ENCODE results near the gene B4GALNT1.
"Not testable (repeated sequence)": the region's sequence is repeated elsewhere in the genome, so short reads cannot be mapped to it uniquely, and the experiment has no call there.

B4GALNT1 gene

GRCh38 chr12:57632958-57633840 is at the start of gene B4GALNT1:
B4GALNT1 (minus strand) TSS chr12:57633201; CDS start chr12:57632132, 1,069 bp downstream.
- Mint-ChIP-seq H3K4me1 (ENCODE audit: low read depth) (peaks cover 10% of the 10 kb centered on the region), H3K9me3 (no peaks in the 10 kb centered on the region), H3K4me3 (peak within 1 kb of the TSS; percentile 77), H3K36me3 (ENCODE audit: low read depth) (no peaks in the 10 kb centered on the region), H3K27ac (no peak within 1 kb of the TSS), H3K27me3 (peaks cover 60% of the 10 kb centered on the region)

GRCh38 chr12:57679697-57680096 is 46.7 kb upstream of the B4GALNT1 start:
- H3K36me3 Mint-ChIP-seq (ENCODE audit: low read depth), result no peaks in the 10 kb centered on the region

GRCh38 chr12:57677947-57678346 is 44.9 kb upstream of the B4GALNT1 start:
- not testable (repeated sequence) for H3K36me3 Mint-ChIP-seq (ENCODE audit: low read depth); H3K27ac Mint-ChIP-seq; H3K4me3 Mint-ChIP-seq; H3K27me3 Mint-ChIP-seq; H3K9me3 Mint-ChIP-seq; H3K4me1 Mint-ChIP-seq (ENCODE audit: low read depth)

More at GRCh38 chr12:57679697-57680096, 46.7 kb upstream of the B4GALNT1 start:
- no peaks in the 10 kb centered on the region for H3K4me1 Mint-ChIP-seq (ENCODE audit: low read depth)
- H3K27ac Mint-ChIP-seq, result no peak overlapping the region
- peaks cover 7% of the 10 kb centered on the region for H3K27me3 Mint-ChIP-seq
- H3K4me3 Mint-ChIP-seq, result no peak overlapping the region
- H3K9me3 Mint-ChIP-seq, result peaks cover 5% of the 10 kb centered on the region

DNA sequence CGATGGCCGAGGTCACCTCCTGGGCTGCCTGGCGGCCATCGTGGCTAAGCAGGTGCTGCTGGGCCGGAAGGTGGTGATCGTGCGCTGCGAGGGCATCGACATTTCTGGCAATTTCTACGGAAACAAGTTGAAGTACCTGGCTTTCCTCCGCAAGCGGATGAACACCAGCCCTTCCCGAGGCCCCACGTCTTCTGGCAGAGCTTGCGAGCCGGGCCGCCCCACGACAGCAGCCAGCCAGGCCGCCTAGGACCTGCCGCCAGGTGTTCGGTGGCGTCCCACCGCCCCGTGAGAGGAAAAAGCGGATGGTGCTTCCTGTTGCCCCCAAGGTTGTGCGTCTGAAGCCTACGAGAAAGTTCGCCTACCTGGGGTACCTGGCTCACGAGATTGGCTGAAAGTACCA is 41.7 kb upstream of the B4GALNT1 start:
- peaks cover 3% of the 10 kb centered on the region for H3K27me3 Mint-ChIP-seq
- no peaks in the 10 kb centered on the region for H3K9me3 Mint-ChIP-seq
- no peak overlapping the region for H3K27ac Mint-ChIP-seq
- no peak overlapping the region for H3K4me3 Mint-ChIP-seq
- H3K36me3 Mint-ChIP-seq (ENCODE audit: low read depth), result no peaks in the 10 kb centered on the region
- no peaks in the 10 kb centered on the region for H3K4me1 Mint-ChIP-seq (ENCODE audit: low read depth)

- no peak overlapping the region for H3K27ac Mint-ChIP-seq
- no peaks in the 10 kb centered on the region for H3K9me3 Mint-ChIP-seq
- H3K4me3 Mint-ChIP-seq, result no peak overlapping the region
- H3K27me3 Mint-ChIP-seq, result peaks cover 3% of the 10 kb centered on the region
- no peaks in the 10 kb centered on the region for H3K36me3 Mint-ChIP-seq (ENCODE audit: low read depth)
- H3K4me1 Mint-ChIP-seq (ENCODE audit: low read depth), result no peaks in the 10 kb centered on the region
These were observed 39.8 kb upstream of the B4GALNT1 start for GRCh38 chr12:57672801-57673200.

DNA sequence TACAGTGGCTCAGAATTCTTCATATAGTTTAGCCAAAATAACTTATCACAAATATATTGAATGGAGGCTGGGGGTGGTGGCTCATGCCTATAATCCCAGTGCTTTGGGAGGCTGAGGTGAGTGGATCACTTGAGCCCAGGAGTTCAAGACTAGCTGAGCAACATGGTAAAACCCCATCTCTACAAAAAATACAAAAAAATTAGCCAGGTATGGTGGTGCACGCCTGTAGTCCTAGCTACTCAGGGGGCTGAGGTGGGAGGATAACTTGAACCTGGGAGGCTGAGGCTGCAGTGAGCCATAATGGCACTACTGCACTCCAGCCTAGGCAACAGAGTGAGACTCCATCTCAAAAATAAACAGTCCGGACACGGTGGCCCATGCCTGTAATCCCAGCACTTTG is 38.8 kb upstream of the B4GALNT1 start:
- not testable (repeated sequence) for H3K9me3 Mint-ChIP-seq; H3K4me3 Mint-ChIP-seq; H3K27me3 Mint-ChIP-seq; H3K27ac Mint-ChIP-seq; H3K4me1 Mint-ChIP-seq (ENCODE audit: low read depth); H3K36me3 Mint-ChIP-seq (ENCODE audit: low read depth)

GRCh38 chr12:57669691-57670090 is 36.7 kb upstream of the B4GALNT1 start:
- not testable (repeated sequence) for H3K27me3 Mint-ChIP-seq; H3K9me3 Mint-ChIP-seq; H3K36me3 Mint-ChIP-seq (ENCODE audit: low read depth); H3K27ac Mint-ChIP-seq; H3K4me3 Mint-ChIP-seq; H3K4me1 Mint-ChIP-seq (ENCODE audit: low read depth)

DNA sequence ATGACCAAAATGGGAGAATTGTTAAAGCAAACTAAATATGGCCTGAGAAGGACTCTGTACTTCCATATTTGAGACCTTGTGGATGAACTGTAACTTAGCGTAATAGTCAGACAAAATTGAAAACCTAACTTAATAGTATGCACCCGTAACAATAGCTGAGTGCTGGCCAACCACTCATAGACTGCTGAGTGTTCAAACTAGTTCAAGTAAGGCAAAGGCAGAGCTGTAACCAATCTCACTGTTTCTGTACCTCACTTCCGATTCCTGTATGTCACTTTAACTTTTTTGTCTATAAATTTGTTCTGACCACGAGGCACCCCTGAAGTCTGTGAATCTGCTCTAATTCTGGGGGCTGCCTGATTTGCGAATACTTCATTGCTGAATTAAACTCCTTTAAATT is 33.9 kb upstream of the B4GALNT1 start:
- Mint-ChIP-seq H3K9me3 (no peaks in the 10 kb centered on the region), H3K36me3 (ENCODE audit: low read depth) (no peaks in the 10 kb centered on the region), H3K27ac (no peak overlapping the region), H3K4me1 (ENCODE audit: low read depth) (no peaks in the 10 kb centered on the region), H3K27me3 (peaks cover 3% of the 10 kb centered on the region), H3K4me3 (no peak overlapping the region)

DNA sequence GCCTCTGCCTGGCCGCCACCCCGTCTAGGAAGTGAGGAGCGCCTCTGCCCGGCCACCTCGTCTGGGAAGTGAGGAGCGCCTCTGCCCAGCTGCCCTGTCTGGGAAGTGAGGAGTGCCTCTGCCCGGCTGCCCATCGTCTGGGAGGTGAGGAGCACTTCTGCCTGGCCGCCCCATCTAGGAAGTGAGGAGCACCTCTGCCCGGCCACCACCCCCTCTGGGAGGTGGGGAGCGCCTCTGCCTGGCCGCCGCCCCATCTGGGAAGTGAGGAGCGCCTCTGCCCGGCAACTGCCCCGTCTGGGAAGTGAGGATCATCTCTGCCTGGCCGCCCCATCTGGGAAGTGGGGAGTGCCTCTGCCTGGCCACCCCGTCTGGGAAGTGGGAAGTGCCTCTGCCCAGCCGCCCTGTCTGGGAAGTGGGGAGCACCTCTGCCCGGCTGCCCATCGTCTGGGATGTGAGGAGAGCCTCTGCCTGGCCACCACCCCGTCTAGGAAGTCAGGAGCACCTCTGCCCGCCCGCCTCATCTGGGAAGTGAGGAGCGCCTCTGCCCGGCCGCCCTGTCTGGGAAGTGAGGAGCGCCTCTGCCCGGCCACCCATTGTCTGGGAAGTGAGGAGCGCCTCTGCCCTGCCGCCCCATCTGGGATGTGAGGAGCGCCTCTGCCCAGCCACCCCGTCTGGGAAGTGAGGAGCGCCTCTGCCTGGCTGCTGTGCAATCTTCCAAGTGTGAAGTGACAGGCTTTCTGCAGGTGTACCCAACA is 32.2 kb upstream of the B4GALNT1 start:
- H3K27ac Mint-ChIP-seq; H3K36me3 Mint-ChIP-seq (ENCODE audit: low read depth); H3K4me3 Mint-ChIP-seq; H3K4me1 Mint-ChIP-seq (ENCODE audit: low read depth); H3K9me3 Mint-ChIP-seq; H3K27me3 Mint-ChIP-seq: not testable (repeated sequence)

DNA sequence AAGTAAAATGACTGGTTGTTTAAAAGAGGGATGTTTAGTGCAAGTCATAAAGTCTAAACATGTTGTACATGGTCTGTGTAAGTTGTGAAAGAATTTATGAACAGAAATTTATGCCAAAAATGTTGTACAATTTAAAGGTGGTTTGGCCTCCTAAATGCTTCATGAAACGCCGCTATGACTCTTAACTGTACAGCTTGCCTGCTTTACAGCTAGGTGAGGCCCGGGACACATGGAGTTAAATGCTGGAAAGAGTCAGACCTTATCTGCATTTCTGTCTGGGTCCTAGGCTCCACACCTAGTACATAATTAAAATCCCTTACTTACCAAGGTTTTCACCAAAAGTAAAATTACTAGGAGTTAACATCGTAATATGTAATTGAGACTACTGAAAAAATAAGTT is 28.4 kb upstream of the B4GALNT1 start:
- Mint-ChIP-seq H3K27ac (no peak overlapping the region), H3K9me3 (peaks cover 3% of the 10 kb centered on the region), H3K4me1 (ENCODE audit: low read depth) (no peaks in the 10 kb centered on the region), H3K4me3 (no peak overlapping the region), H3K27me3 (peaks cover 12% of the 10 kb centered on the region), H3K36me3 (ENCODE audit: low read depth) (no peaks in the 10 kb centered on the region)

DNA sequence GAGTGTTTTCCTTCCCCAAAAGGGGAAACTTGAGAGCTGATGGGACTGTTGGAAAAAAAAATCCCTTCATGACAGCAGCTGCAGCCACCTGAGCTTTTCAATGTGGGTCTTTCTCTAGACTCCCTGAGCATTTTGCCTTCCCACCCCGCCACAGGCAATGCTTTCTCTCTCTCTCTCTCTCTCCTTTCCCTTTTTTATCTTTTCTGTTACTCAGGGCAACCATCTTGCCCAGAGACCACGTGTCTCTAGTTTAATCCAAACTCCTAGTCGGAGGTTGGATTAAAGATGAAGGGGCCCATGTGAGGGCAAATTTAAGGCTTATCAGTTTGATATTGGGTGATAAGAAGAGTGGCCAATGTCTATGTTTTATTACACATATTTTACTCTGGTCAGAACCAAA is 25.9 kb upstream of the B4GALNT1 start:
- Mint-ChIP-seq H3K4me1 (ENCODE audit: low read depth) (no peaks in the 10 kb centered on the region), H3K27ac (no peak overlapping the region), H3K4me3 (no peak overlapping the region), H3K36me3 (ENCODE audit: low read depth) (peaks cover 3% of the 10 kb centered on the region), H3K27me3 (peaks cover 18% of the 10 kb centered on the region), H3K9me3 (peaks cover 8% of the 10 kb centered on the region)

- Mint-ChIP-seq H3K9me3 (peaks cover 11% of the 10 kb centered on the region), H3K4me3 (no peak overlapping the region), H3K27ac (no peak overlapping the region), H3K4me1 (ENCODE audit: low read depth) (no peaks in the 10 kb centered on the region), H3K36me3 (ENCODE audit: low read depth) (peaks cover 4% of the 10 kb centered on the region), H3K27me3 (peaks cover 21% of the 10 kb centered on the region)
These were observed 24.7 kb upstream of the B4GALNT1 start for GRCh38 chr12:57657744-57658143.

DNA sequence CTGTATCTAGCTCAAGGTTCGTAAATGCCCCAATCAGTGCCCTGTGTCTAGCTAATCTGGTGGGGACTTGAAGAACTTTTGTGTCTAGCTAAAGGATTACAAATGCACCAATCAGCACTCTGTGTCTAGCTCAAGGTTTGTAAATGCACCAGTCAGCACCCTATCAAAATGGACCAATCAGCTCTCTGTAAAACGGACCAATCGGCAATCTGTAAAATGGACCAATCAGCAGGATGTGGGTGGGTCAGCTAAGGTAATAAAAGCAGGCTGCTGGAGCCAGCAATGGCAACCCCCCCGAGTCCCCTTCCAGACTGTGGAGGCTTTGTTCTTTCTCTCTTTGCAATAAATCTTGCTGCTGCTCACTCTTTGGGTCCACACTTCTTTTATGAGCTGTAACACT is 23.4 kb upstream of the B4GALNT1 start:
- not testable (repeated sequence) for H3K27ac Mint-ChIP-seq, H3K4me3 Mint-ChIP-seq

DNA sequence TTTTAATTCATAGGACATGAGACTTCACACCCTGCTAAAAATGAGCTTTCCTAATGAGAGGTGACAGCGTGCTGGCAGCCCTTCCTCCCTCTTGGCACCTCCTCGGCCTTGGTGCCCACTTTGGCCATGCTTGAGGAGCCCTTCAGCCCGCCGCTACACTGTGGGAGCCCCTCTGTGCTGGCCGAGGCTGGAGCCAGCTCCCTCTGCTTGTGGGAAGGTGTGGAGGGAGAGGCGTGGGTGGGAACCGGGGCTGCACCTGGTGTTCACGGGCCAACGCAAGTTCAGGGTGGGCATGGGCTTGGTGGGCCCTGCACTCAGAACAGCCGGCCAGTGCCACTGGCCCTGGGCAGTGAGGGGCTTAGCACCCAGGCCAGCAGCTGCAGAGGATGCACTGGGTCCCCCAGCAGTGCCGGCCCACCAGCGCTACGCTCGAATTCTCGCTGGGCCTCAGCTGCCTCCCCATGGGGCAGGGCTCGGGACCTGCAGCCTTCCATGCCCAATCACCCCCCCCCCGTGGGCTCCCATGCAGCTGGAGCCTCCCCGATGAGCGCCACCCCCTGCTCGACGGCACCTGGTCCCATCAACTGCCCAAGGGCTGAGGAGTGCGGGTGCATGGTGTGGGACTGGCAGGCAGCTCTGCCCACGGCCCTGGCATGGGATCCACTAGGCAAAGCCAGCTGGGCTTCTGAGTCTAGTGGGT is 22.7 kb upstream of the B4GALNT1 start:
- Mint-ChIP-seq H3K9me3 (peaks cover 8% of the 10 kb centered on the region), H3K36me3 (ENCODE audit: low read depth) (peaks cover 4% of the 10 kb centered on the region), H3K4me3 (no peak overlapping the region), H3K27me3 (peaks cover 21% of the 10 kb centered on the region), H3K4me1 (ENCODE audit: low read depth) (no peaks in the 10 kb centered on the region), H3K27ac (no peak overlapping the region)

More for the DNA sequence above, 23.4 kb upstream of the B4GALNT1 start:
- not testable (repeated sequence) for H3K4me1 Mint-ChIP-seq (ENCODE audit: low read depth); H3K36me3 Mint-ChIP-seq (ENCODE audit: low read depth)
- Mint-ChIP-seq H3K27me3 (peaks cover 21% of the 10 kb centered on the region), H3K9me3 (peaks cover 11% of the 10 kb centered on the region)

DNA sequence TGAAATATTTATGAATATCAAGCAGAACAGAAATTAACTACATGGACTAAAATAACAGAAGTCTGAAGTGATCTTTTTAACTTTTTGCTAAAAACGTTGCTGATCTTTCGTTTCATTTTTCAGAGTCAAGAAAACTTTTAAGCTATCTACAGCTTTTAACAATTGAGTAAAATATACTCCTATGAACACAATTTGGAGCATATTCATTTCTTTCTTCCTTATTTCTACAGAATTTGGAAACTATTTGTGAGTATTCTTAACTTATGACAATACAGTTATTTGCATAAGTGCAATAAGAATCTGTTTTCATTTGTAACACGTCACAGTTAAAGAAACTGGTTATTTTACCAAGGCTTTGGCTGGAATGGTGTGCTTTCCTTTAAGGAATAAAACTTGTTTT is 21.0 kb upstream of the B4GALNT1 start:
- Mint-ChIP-seq H3K4me1 (ENCODE audit: low read depth) (no peaks in the 10 kb centered on the region), H3K27ac (no peak overlapping the region), H3K27me3 (peaks cover 16% of the 10 kb centered on the region), H3K4me3 (no peak overlapping the region), H3K36me3 (ENCODE audit: low read depth) (peaks cover 4% of the 10 kb centered on the region), H3K9me3 (peaks cover 8% of the 10 kb centered on the region)
